ENCODE measurements around the gene SMCO4.

DNA sequence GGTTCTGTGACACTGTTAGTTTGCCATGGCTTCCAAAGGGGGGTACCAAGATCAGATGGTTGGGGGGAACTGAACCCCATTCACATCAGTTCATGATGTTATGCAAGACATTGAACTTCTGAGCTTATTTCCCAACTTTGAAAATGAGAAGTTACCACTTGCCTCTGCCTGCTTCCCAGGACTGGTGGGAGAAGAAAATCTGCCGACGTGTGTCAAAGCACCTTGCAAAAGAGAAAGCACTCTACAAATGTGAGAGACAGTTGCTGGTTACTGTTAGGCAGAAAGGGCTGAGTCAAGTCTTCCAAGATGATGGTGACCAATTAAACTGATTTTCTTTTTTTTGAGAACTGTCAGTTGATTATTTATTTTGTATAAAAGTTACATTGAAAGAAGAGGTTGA is 45.6 kb downstream of the SMCO4 start:
- TF ChIP-seq POLR2A (IDR thresholded peaks at IDR 0.05), result no peak
- TF ChIP-seq, protein P1, sequence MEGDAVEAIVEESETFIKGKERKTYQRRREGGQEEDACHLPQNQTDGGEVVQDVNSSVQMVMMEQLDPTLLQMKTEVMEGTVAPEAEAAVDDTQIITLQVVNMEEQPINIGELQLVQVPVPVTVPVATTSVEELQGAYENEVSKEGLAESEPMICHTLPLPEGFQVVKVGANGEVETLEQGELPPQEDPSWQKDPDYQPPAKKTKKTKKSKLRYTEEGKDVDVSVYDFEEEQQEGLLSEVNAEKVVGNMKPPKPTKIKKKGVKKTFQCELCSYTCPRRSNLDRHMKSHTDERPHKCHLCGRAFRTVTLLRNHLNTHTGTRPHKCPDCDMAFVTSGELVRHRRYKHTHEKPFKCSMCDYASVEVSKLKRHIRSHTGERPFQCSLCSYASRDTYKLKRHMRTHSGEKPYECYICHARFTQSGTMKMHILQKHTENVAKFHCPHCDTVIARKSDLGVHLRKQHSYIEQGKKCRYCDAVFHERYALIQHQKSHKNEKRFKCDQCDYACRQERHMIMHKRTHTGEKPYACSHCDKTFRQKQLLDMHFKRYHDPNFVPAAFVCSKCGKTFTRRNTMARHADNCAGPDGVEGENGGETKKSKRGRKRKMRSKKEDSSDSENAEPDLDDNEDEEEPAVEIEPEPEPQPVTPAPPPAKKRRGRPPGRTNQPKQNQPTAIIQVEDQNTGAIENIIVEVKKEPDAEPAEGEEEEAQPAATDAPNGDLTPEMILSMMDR (IDR thresholded peaks at IDR 0.05), result no peak
- no peak for TF ChIP-seq POLR2AphosphoS5 (IDR thresholded peaks at IDR 0.05; ENCODE audit: insufficient read depth in 1 of 2, low read depth in 1 of 2)
